Islet precursor cell (in vitro differentiated cells): ENCODE measurements around the gene RAPGEF4.
"Not testable (repeated sequence)": the region's sequence is repeated elsewhere in the genome, so short reads cannot be mapped to it uniquely, and the experiment has no call there.

Experiments
- DNase-seq: peaks from one replicate; pipeline ENCODE4 v3.0.0-alpha.2; 2018

The RAPGEF4 gene

DNA sequence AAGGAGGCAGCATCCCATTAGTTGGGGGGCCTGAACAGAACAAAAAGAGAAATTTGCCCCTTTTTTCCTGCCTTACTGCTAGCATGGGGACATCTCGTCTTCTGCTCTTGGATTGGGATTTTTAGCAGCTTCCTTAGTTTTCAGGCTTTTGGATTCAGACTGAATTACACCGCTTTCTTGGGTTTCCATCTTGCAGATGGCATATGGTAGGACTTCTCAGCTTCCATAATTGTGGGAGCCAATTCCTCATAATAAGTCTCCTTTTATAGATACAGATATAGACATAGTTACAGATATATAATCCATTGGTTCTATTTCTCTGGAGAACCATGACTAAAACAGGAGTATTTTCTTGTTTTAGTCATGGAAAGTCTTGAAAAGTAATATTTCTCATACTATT lies 5.2 kb upstream of the RAPGEF4 start:
- no peak for DNase-seq

DNA sequence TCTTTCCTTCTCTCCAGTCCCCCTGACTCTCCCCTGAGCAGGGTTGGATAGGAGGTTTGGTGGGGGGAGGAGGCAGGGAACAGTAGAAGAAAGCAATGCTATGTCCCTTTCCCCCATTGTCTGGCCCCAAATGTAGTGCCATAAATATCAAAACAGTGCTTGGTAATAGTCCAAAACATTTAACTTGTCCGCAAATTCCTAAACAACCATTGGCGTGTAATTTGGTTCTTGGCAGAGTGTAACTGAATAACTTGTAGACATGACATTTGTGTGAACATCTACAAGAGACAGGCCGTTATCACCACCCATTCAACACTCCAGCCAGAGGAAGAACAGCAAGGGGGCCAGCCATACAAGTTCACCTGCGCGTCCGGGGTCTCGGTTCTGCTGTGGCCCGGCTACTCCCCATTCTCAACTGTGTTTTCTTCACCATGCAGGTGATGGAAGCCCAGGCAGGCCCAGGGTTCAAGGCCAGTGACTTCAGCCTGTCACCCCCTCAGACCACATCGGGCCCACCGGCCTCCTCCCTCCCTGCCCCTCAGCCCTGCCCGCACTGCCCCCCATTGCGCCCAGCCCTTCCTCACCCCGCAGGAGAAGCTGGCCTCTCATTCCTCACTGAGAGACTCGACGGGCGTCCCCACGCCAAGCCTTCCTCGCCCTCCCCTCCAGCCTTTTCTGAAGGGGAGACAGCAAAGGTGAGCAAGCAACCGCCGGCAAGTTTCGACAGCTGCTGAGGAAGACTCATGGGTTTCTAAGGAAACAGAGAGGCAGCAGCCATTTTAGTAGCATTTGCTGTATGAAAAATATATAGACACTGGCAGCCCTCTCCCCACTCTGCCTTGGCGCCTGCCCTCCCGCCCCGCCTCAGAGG lies 699 bp upstream of the RAPGEF4 start:
- DNase-seq = no peak

DNA sequence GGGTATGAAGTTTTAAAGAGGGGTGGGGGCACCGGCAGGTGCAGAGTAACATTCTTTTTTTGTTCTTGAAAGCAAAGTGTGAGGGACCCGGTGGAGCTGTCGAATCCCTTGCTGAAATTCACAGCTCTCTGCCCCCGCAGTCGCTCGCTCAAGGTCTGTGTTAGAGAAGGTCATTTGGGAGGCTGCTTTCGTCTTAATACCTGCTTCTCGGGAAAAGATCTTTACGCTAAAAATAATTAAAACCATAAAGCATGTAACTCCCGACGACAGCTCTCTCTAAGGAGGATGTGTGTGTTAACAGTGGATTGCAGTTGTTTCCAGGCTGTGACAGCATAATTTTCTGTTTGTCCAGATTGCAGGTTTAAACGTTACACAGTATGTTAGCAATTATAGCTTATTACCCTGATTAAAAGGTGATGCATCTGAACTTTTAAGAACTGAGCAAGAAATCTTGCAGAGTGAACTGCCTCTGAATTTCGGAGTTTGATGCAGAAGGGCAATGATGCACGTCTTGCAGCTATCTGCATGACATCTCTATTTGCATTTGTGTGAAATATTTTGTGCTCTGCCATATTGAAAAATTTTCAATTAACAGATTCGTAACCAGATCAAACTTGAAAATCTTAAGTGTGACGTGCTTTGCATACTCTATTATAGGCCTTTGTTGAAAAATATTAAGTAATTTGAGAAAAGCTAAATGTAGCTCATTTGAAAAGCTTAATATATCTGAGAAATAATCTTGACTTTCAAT lies 954 bp downstream of the RAPGEF4 start:
- no peak for DNase-seq

DNA sequence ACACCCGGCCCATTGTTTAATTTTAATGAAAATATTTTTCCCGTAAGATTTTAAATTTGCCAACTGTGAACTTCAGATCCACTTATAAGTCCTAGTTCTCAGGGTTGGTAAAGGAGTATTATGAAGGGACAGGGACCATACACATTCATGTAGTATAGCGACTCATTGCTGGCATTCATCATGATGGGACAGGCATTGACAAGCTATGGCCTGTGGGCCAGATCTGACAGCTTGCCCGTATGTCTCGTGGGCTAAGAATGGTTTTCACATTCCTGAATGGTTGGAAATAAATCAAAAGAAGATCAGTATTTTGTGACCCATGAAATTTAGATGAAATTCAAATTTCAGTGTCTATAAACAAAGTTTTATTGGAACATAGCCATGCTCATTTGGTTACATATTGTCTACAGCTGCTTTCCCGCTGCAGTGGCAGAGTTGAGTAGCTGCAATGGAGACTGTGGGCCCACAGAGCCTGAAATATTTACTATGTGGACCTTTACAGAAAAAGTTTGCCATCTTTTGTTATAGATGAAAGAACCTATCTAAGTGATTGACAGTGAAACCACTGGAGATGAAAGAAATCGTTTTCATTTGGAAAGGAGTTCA lies 4.1 kb downstream of the RAPGEF4 start:
- DNase-seq = no peak

DNA sequence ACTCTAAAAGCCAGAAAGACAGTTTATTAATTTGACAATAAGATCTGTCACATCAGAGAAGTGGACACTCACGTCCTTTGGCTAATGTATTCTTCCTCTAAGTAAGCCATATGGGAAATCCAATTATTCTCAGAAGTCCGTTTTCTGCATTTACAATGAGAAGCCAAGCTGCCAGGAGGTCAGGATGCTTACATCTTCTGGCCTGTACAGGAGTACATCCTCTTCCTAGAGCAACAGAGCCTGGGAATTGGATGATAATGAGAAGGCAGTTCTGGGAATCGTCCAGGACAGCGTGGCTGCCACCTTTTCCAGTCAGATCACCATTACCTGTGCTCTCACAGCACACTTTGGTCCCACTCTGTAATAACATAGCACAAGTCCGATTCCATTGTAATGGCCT lies 5.2 kb downstream of the RAPGEF4 start:
- DNase-seq = no peak

DNA sequence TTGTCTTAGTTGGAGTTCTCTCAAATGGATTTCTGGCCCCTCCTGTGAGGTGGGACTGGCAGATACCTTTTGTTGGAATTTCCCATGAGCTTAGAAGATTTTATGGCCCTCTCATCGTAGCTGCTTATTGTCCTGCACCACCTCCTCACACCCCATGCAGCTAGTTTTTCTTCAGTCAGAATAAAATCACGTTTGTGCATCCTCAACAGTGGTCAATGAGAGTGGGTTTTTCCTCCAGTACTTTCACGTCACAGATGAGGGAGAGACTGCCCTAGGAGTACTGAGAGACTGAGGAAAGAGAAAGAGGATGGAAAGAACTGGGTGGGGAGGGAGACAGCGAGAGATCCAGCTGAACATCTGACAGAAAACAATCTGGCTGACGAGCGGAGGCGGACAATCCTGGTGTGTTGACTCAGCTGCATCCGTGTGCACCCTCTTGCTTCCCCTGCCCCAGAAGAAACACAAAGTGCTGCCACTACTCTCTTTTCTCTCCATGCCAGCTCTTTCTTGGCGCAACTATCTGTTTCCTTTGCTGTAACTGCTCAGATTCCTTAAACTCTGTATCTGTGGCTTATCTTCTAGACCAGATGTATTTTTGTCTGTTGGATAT lies 7.4 kb downstream of the RAPGEF4 start:
- DNase-seq = no peak

DNA sequence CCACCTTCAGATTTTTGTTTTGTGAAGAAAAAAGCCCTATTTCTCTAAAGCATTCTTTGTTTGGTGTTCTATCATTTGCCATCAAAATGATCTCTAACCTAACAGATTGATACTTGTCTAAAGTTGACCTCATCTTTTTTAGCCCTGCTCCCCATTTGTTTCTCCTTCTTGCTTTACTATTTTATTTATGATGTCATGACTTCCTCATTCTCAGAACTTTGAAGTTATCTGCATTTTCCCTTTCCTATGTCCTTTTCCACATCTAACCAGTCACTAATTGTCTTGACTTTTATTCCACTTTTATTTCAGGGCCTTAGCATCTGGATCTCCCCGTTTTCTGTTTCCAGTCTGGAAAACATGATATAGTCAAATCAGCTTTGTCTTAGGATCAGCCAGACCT lies 8.3 kb downstream of the RAPGEF4 start:
- no peak for DNase-seq

DNA sequence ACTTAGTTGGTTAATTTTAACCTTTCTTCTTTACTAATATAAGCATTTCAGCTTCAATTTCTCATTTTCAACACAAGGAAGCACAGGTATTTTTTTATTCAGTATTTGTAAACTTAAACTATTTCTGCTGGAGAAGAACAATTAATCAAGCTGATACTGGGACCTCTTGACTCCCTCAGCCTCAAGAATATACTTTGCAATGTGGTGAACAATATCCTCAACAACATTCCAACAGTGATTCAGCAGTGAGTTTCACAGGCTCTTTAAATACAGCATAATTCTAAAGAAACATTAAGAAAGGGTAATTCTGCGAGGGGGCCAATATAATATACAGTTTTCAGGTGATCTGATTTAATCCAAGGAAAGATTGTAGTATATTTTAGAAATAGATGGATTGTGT lies 10.0 kb downstream of the RAPGEF4 start:
- no peak for DNase-seq

DNA sequence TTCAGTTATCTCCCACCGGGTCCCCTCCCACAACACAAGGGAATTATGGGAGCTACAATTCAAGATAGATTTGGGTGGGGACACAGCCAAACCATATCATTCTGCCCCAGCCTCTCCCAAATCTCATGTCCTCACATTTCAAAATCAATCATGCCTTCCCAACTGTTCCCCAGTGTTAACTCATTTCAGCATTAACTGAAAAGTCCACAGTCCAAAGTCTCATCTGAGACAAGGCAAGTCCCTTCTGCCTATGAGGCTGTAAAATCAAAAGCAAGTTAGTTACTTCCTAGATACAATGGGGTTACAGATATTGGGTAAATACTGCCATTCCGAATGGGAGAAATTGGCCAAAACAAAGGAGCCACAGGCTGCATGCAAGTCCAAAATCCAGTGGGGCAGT lies 12.9 kb downstream of the RAPGEF4 start:
- not testable (repeated sequence) for DNase-seq

DNA sequence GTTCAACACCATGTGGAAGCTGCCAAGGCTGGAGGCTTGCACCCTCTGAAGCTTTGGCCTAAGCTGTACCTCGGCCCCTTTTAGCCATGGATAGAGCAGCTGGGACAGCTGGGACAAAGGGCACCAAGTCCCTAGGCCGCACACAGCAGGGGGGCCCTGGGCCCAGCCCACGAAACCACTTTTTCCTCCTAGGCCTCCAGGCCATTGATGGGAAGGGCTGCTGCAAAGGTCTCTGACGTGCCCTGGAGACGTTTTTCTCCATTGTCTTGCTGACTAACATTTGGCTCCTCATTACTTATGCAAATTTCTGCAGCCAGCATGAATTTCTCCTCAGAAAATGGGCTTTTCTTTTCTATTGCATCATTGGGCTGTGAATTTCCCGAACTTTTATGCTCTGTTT lies 13.7 kb downstream of the RAPGEF4 start:
- DNase-seq = no peak

DNA sequence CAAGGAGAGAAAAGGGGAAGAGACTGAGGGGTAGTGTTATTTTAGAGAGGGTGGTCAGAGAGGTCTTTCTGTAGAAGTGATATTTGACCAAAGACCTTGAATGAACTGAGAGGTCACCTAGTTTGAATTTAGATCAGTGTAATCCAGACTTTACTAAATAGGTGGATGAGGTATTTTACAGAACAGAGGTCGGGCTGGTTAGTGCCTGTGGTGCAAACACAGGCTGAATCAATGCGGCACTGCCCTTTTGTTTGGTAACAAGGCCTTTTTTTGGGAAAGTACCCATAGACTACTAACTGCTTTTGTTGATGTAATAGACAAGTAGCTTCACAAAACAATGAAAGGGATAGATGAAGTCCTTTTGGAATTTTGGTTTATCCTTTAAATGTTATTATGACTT lies 15.9 kb downstream of the RAPGEF4 start:
- no peak for DNase-seq

DNA sequence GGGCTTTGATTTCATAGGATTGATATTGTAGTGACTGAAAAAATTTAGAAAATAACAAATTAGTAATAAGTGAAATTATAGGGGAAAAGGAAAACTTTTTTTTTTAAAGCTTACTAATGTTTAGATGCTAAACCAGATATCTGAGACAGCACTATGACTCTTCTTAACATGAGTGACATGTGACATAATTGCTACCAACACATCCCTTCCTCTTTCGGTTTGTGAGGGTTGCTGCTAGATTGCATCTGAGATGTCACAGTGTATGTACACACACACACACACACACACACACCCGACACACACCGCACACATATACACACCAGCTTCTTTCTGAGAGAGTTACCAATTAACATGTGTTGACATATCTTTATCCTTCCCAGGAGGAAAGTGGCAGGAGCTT lies 18.0 kb downstream of the RAPGEF4 start:
- DNase-seq = no peak

DNA sequence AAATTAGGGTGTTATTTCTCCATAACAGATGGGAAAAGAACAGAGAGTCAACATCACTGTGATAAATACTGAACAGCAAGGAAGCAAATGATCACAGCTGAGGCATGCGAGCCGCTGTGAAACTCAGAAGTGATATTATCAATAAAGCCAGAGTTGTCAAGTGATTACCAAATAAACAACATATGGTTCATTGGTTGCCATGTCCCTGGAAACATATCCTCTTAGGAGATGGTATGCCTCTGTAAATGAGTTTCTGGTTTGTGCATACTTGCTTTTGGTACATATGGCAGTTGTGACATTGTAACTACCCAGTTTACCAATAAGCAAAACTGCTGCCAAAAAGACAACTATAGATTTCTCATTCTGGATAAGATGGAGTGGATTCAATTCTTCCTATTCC lies 23.8 kb downstream of the RAPGEF4 start:
- no peak for DNase-seq

DNA sequence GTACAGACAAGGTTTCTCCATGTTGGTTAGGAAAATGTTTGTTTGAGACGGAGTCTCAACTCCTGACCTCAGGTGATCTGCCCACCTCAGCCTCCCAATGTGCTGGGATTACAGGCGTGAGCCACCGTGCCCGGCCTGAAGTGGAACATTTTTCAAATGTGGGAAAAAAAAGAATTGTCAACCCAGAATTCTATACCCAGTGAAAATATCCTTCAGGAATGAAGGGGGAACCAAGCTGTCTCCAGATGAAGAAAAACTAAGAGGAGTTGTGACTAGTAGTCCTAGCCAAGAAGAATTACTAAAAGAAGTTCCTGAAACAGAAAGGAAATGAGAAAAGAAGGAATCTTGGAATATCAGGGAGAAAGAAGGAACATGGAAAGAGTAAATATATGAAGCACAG lies 25.7 kb downstream of the RAPGEF4 start:
- no peak for DNase-seq

DNA sequence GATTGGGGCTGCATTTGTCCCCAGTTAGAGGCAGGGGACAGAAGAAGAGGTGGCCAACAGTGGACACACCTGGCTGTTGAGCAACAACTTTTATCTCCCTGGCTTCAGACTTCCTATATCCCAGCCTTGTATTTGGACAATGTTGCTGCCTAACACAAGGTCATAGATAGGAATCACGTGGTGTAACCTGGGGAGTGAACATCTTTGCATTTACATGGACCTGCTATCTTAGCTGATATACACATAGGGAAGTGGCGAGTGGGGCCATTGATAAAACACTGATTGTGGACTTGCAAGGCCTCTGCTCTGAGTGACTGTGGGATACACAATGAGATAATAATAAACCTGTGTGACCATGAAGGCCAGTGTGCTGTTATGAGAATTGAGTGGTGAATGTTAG lies 26.9 kb downstream of the RAPGEF4 start:
- no peak for DNase-seq

DNA sequence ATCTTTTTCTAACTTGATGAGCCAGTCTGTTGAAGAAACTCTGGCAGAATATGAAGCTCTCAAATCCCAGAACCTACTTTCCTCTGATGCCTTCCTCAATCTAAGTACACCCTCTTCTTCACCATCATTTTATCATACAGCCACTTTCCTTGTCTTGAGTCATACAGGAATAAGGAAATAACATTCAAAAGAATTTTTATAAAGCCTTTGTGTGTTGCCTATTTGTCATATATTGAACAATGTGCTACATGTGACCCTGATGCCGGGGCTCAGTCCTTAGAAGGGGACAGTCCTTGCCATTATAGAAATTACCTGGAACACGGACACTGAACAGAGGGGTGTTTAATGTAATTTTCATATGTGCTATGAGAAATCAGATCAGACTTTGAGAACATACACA lies 27.4 kb downstream of the RAPGEF4 start:
- no peak for DNase-seq

DNA sequence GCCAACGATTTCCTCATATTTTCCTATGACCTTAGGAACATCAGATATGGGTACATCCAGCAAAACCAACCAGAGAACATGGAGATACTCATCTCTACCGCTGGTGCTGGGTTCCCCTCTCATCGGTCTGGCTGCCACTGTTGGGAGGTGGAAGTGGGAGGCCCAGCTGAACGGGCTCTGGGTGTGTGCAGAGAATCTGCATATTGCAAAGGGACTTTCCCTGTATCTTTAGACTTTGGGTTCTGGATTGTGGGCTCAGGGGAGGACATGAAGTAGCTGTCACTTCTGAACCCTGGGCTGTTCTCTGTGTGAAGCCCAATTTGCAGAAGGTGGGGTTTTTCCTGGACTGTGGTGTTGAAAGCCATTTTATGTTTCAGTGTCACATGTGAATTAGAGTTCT lies 30.0 kb downstream of the RAPGEF4 start:
- DNase-seq = no peak

DNA sequence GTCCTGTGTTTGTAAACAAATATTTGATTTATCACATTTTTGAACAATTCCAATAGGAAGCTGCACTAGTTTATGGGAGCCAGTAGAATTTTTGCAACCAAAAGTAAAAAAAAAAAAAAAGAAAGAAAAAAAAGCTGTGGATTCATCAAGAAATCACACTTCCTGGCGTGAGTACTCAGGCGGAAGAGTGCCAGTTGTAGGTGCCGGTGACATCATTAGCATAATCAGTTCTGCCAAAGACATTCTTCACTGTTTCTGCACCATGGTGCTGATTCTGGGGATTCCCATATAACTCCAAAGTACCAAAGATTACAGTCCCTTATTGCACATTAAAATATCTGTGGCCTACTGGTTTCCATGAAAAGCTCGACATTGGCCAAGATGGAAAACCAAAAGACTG lies 32.8 kb downstream of the RAPGEF4 start:
- DNase-seq = no peak

DNA sequence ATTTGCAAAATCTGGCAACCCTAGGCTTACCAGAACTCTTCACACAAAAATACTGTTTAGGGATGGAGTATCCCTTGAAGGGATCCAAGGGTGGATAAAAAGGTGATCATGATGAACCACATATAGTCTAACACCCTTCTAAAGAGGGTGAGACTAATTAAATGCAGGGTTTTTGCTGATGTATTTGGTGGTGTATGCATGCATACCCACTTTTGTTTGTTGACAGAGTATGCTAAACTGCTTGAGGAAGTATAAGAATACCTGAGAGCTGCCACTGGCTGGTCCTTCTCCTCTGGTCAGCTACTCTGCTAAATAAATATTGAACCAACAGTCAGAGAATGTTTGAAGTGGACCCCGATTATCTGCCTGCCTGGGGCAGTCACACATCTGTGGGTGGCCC lies 34.2 kb downstream of the RAPGEF4 start:
- no peak for DNase-seq

DNA sequence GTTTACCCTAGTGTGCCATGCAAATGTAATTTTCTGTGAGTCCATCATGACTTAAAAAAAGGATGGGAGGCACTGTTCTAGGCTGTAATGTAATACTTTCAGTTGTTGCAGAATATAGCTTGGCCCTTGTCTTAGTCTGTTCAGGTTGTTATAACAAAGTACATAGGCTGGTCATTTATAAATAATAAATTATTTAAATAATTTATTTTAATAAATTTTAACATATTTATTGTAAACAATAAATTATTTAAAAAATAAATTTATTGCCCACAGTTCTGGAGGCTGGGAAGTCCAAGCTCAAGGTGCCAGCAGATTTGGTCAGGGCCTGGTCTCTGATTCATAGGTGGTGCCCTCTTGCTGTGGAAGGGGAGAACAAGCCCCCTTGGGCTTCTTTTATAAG lies 35.2 kb downstream of the RAPGEF4 start:
- no peak for DNase-seq

DNA sequence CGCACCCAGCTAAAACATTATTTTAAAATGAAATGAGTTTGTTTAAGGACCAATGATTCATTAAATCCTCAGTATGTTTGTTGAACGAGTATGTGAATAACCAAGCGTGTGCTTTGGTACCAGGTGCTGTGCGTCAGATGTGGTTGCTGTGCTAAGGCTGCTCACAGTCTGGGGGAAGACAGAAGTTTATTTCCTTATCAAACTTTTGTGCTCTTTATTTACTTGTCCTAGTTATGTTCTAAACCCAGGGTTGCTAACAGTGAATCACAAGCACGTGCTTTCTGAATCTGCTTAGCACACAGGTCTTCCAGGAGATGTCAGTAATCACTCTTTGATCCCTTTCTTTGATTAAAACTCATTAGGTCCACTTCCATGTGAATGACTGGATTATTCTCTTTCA lies 37.0 kb downstream of the RAPGEF4 start:
- DNase-seq = no peak

DNA sequence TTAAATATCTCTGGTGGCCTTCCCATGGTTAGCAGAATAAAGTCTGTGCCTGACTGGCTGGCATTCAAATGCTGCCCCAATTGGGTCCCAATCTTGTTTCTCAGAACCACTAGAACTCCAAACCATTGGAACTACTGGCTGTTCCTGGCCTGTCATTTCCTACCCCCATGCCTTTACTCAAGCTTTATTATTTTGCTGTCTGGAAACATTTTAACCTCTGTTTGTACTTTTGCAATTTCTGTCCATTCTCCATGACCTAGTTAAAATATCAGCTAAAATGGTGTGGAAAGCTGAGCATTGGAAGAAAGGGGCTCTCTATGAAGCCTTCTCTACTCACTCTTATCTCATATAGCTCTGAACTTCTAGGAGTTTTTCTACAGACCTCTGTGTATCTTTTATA lies 38.7 kb downstream of the RAPGEF4 start:
- no peak for DNase-seq

DNA sequence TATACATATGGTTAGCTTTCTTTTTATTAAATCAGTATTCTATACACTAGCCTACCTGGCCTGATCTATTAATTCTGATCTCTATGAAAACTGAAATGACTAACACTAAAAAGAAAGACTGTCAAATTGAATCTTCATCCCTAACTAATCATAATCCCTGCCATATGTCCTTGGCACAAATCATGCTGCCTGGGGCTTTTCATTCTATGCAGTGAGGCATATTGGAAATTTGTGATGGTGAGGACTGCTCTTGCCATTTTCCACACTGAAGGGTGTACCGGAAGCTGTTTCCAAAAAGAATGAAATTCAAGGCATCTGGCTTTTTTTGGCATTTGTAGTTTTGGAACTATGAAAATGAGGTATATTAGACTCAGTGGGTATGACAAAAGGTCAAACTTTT lies 39.7 kb downstream of the RAPGEF4 start:
- no peak for DNase-seq

DNA sequence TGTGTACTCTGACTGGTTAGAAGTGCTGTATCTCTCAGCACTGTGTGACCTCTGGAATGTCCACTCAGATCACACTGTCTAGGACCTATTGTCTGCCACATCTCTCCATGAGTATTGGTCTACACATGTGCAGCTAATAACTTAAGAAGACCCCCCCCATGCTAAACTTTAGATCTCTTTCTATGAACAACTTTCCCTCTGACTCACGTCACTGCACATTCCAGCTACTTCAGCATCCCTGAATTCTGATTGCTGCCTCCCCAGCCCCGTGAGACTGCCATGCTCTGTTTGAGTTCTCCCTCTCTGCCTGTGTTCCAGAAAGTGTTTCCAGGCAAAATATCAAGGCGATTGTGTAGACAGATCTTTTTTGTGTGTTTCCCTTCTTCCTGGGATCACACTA lies 41.8 kb downstream of the RAPGEF4 start:
- DNase-seq = no peak
